Upper lobe of left lung (tissue), 6 donors: Measurements from ENCODE around the gene GALNT10. TPM values are rescaled to one million over a fixed set of nuclear protein-coding genes. Genes with fewer than 3 reads are reported as not detected.

ENCODE experiments used
- ATAC-seq, 2 donors: fragments of 200-7000 bp; cut with Tn5 transposase; one replicate each; pipeline ENCODE4 v1.9.1; 2022; ENCODE audit warnings: mild to moderate bottlenecking in 2 of 2, moderate library complexity in 2 of 2; ENCODE audit not compliant: low FRiP score in 2 of 2
- DNase-seq, 2 donors: peaks; one replicate each; pipeline ENCODE4 v3.0.0-alpha.2; 2019 to 2020
- H3K27ac ChIP-seq, 4 donors: fragments of 200-600 bp; sonication (generic); one replicate each; pipeline ENCODE4 v1.5.1; 2016 to 2019
- H3K27me3 ChIP-seq, 4 donors: fragments of 200-600 bp; sonication (generic); one replicate each; pipeline ENCODE4 v1.5.1; 2017 to 2019
- H3K36me3 ChIP-seq, 4 donors: fragments of 200-600 bp; sonication (generic); one replicate each; pipeline ENCODE4 v1.5.1; 2016 to 2019
- H3K4me1 ChIP-seq, 4 donors: fragments of 200-600 bp; sonication (generic); one replicate each; pipeline ENCODE4 v1.5.1; 2018 to 2019
- H3K4me3 ChIP-seq, 4 donors: fragments of 200-600 bp; sonication (generic); one replicate each; pipeline ENCODE4 v1.5.1; 2017 to 2019; ENCODE audit warnings: mild to moderate bottlenecking in 2 of 4, moderate library complexity in 1 of 4
- H3K9me3 ChIP-seq, 4 donors: fragments of 200-600 bp; sonication (generic); one replicate each; pipeline ENCODE4 v1.5.1; 2018 to 2019
- EP300 ChIP-seq, 4 donors: sonication (generic); formaldehyde crosslinking; IDR thresholded peaks; one replicate each; pipeline ENCODE4 v1.5.1; 2017; ENCODE audit warnings: antibody characterized with exemption in 4 of 4, control low read depth in 2 of 4
- POLR2A ChIP-seq, 4 donors: fragments of 450-650 bp; IDR thresholded peaks; one replicate each; pipeline ENCODE4 v1.5.1; 2016 to 2017; ENCODE audit warnings: antibody characterized with exemption in 4 of 4, mild to moderate bottlenecking in 2 of 4
- POLR2AphosphoS5 ChIP-seq, 2 donors: sonication (generic); formaldehyde crosslinking; IDR thresholded peaks; one replicate each; pipeline ENCODE4 v1.5.1; 2017; ENCODE audit warnings: antibody characterized with exemption in 2 of 2
- WGBS, 2 donors: methylation state at CpG; one replicate each; pipeline ENCODE4 v1.1.5; 2017 to 2018; 5-methylcytosine and 5-hydroxymethylcytosine counted together
- total RNA-seq, 6 donors: library from RNA; depleted of rRNA in 4 of 6; stranded (reverse); fragments of >200 nt in 4 of 6; gene quantifications; one replicate each; pipeline versions ENCODE4 v1.1.0 to v1.2.1, GENCODE V29; 2016 to 2021
- TF ChIP-seq, protein P1 (sequence below), 6 experiments: fragments of 450-650 bp in 4 of 6; fragments of 200-600 bp in 2 of 6; sonication (generic) in 2 of 6; IDR thresholded peaks; one replicate each; pipeline ENCODE4 v1.5.1; 2016 to 2019; ENCODE audit warnings: antibody characterized with exemption in 6 of 6
- donor health status: DM: no; HTN: no; CAD: no; lungs with moderate emphysema.
- donor health status: DM: no; HTN: yes; CAD: no; lungs with severe emphysema.

Gene GALNT10
- total RNA-seq, 6 donors from 2014 or later = 38.6 to 118 (median 66.4) TPM

- Histone ChIP-seq H3K4me1 (peaks cover 0 to 1% (median under 1%) of the 10 kb centered on the region in 4 donors), H3K27ac (no peak overlapping the region), H3K4me3 (no peak overlapping the region), H3K27me3 (no peaks in the 10 kb centered on the region), H3K36me3 (peaks cover 0 to 57% (median 23%) of the 10 kb centered on the region in 4 donors), H3K9me3 (no peaks in the 10 kb centered on the region)
- ATAC-seq (no peak), DNase-seq (no peak)
- TF ChIP-seq, protein P1, sequence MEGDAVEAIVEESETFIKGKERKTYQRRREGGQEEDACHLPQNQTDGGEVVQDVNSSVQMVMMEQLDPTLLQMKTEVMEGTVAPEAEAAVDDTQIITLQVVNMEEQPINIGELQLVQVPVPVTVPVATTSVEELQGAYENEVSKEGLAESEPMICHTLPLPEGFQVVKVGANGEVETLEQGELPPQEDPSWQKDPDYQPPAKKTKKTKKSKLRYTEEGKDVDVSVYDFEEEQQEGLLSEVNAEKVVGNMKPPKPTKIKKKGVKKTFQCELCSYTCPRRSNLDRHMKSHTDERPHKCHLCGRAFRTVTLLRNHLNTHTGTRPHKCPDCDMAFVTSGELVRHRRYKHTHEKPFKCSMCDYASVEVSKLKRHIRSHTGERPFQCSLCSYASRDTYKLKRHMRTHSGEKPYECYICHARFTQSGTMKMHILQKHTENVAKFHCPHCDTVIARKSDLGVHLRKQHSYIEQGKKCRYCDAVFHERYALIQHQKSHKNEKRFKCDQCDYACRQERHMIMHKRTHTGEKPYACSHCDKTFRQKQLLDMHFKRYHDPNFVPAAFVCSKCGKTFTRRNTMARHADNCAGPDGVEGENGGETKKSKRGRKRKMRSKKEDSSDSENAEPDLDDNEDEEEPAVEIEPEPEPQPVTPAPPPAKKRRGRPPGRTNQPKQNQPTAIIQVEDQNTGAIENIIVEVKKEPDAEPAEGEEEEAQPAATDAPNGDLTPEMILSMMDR (IDR thresholded peaks at IDR 0.05) = no peak
- TF ChIP-seq EP300 (IDR thresholded peaks at IDR 0.05) (no peak), POLR2AphosphoS5 (IDR thresholded peaks at IDR 0.05) (no peak), POLR2A (IDR thresholded peaks at IDR 0.05) (no peak)
- 73% methylated on average over 3 to 4 of the region's 4 CpGs for WGBS, 2 donors
Observed at GRCh38 chr5:154376481-154376880, 185.9 kb downstream of the GALNT10 start.

- DNase-seq (no peak), ATAC-seq (no peak)
- H3K36me3 ChIP-seq = peaks cover 0 to 63% (median 24%) of the 10 kb centered on the region in 4 donors
- TF ChIP-seq POLR2AphosphoS5 (IDR thresholded peaks at IDR 0.05) (no peak), POLR2A (IDR thresholded peaks at IDR 0.05) (no peak), EP300 (IDR thresholded peaks at IDR 0.05) (no peak)
- TF ChIP-seq, protein P1 (IDR thresholded peaks at IDR 0.05) = no peak
- 91 to 92% methylated on average over 4 of the region's 4 CpGs for WGBS, 2 donors
- H3K9me3 ChIP-seq = no peaks in the 10 kb centered on the region
- no peaks in the 10 kb centered on the region for H3K4me1 ChIP-seq
- no peaks in the 10 kb centered on the region for H3K27me3 ChIP-seq
- H3K27ac ChIP-seq = no peak overlapping the region
- H3K4me3 ChIP-seq = no peak overlapping the region
Observed at GRCh38 chr5:154377754-154378533, 187.4 kb downstream of the GALNT10 start.

DNA sequence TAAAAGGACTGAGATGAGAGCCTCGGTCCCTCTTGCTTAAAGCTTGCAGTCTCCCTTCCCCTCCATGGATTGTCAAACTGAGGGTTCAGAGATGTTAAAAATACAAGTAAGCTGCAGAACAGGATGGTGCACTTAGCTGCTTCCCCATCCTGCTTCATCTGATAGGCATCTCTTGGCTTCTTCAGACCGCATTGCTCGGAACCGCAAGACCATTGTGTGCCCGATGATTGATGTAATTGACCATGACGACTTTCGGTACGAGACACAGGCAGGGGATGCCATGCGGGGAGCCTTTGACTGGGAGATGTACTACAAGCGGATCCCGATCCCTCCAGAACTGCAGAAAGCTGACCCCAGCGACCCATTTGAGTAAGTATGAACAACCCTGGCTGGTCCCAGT is 189.7 kb downstream of the GALNT10 start:
- Histone ChIP-seq H3K27me3 (no peaks in the 10 kb centered on the region), H3K36me3 (peaks cover 0 to 70% (median 24%) of the 10 kb centered on the region in 4 donors), H3K9me3 (no peaks in the 10 kb centered on the region), H3K4me3 (no peak overlapping the region), H3K4me1 (no peaks in the 10 kb centered on the region), H3K27ac (no peak overlapping the region)
- ATAC-seq (no peak), DNase-seq (no peak)
- TF ChIP-seq POLR2A (IDR thresholded peaks at IDR 0.05) (no peak), POLR2AphosphoS5 (IDR thresholded peaks at IDR 0.05) (no peak), EP300 (IDR thresholded peaks at IDR 0.05) (no peak)
- TF ChIP-seq, protein P1 (IDR thresholded peaks at IDR 0.05) = no peak
- 87 to 89% methylated on average over 12 of the region's 12 CpGs for WGBS, 2 donors

- TF ChIP-seq POLR2AphosphoS5 (IDR thresholded peaks at IDR 0.05) = no peak
- no peak for TF ChIP-seq EP300 (IDR thresholded peaks at IDR 0.05)
- TF ChIP-seq, protein P1 (IDR thresholded peaks at IDR 0.05) = no peak
- TF ChIP-seq POLR2A (IDR thresholded peaks at IDR 0.05) = no peak
Observed at GRCh38 chr5:154384480-154385235, 194.1 kb downstream of the GALNT10 start.

More at GRCh38 chr5:154384480-154385235, 194.1 kb downstream of the GALNT10 start:
- Histone ChIP-seq H3K9me3 (no peaks in the 10 kb centered on the region), H3K4me3 (no peak overlapping the region), H3K4me1 (no peaks in the 10 kb centered on the region), H3K27me3 (no peaks in the 10 kb centered on the region), H3K27ac (no peak overlapping the region), H3K36me3 (peaks cover 0 to 56% (median 10%) of the 10 kb centered on the region in 4 donors)
- DNase-seq (no peak), ATAC-seq (no peak)
- WGBS, 2 donors = 65 to 66% methylated on average over 9 of the region's 9 CpGs
